Keratinocyte (primary cell): ENCODE data around the gene MTPN. TPM values are rescaled to one million over a fixed set of nuclear protein-coding genes. Genes with fewer than 3 reads are reported as not detected.

Source experiments
- DNase-seq: peaks from one replicate; pipeline ENCODE4 v3.0.0-alpha.2; 2011; ENCODE audit warnings: low read depth, missing footprints, low spot score
- FAIRE-seq: peaks from 2 replicates; lab custom pipeline; 2011; peaks lifted over from hg19 to GRCh38; lab: Jason Lieb, UNC
- H2AFZ ChIP-seq: 2 replicates; pipeline ENCODE4 v1.6.0; 2012; ENCODE audit warnings: low read length, control low read depth, inconsistent platforms; ENCODE audit not compliant: control insufficient read depth
- H3K27ac ChIP-seq: 2 replicates; pipeline ENCODE4 v1.5.1; 2011; ENCODE audit warnings: low read length; ENCODE audit not compliant: control insufficient read depth, insufficient read depth
- H3K27me3 ChIP-seq: 3 replicates; pipeline ENCODE4 v1.6.0; 2011; ENCODE audit warnings: low read length; ENCODE audit not compliant: control insufficient read depth, insufficient read depth; ENCODE audit errors: extremely low read depth
- H3K36me3 ChIP-seq, 2 experiments: 2 replicates in 1 of 2; 3 replicates in 1 of 2; pipeline ENCODE4 v1.5.1; 2011; ENCODE audit warnings: low read length in 2 of 2, mild to moderate bottlenecking in 1 of 2; ENCODE audit not compliant: control insufficient read depth in 2 of 2, insufficient read depth in 2 of 2; ENCODE audit errors: extremely low read depth in 1 of 2
- H3K4me1 ChIP-seq: 3 replicates; pipeline ENCODE4 v1.5.1; 2011; ENCODE audit warnings: low read length; ENCODE audit not compliant: control insufficient read depth, insufficient read depth; ENCODE audit errors: extremely low read depth
- H3K4me2 ChIP-seq: 3 replicates; pipeline ENCODE4 v1.6.0; 2011; ENCODE audit warnings: low read depth, low read length; ENCODE audit not compliant: control insufficient read depth, insufficient read depth; ENCODE audit errors: extremely low read depth
- H3K4me3 ChIP-seq, 3 experiments: fragments of 200-600 bp in 1 of 3; sonication (generic) in 1 of 3; 2 replicates in 2 of 3; 3 replicates in 1 of 3; pipeline ENCODE4 v1.5.1; 2011 to 2016; ENCODE audit warnings: low read length in 3 of 3, mild to moderate bottlenecking in 3 of 3, control low read depth in 2 of 3, inconsistent platforms in 1 of 3, low read depth in 1 of 3, mixed read lengths in 1 of 3, mixed run types in 1 of 3, moderate library complexity in 1 of 3; ENCODE audit not compliant: control insufficient read depth in 2 of 3, insufficient read depth in 2 of 3; ENCODE audit errors: extremely low read depth in 1 of 3
- H3K79me2 ChIP-seq: 2 replicates; pipeline ENCODE4 v1.6.0; 2012; ENCODE audit warnings: low read length; ENCODE audit not compliant: control insufficient read depth, insufficient read depth
- H3K9ac ChIP-seq: 3 replicates; pipeline ENCODE4 v1.6.0; 2011; ENCODE audit warnings: low read length; ENCODE audit not compliant: control insufficient read depth, insufficient read depth; ENCODE audit errors: extremely low read depth
- H3K9me1 ChIP-seq: 3 replicates; pipeline ENCODE4 v1.6.0; 2011; ENCODE audit warnings: low read length; ENCODE audit not compliant: control insufficient read depth, insufficient read depth; ENCODE audit errors: extremely low read depth
- H3K9me3 ChIP-seq: 2 replicates; pipeline ENCODE4 v1.5.1; 2012; ENCODE audit warnings: low read depth, low read length; ENCODE audit not compliant: control insufficient read depth
- H4K20me1 ChIP-seq: 3 replicates; pipeline ENCODE4 v1.6.0; 2011; ENCODE audit warnings: low read length; ENCODE audit not compliant: control insufficient read depth, insufficient read depth; ENCODE audit errors: extremely low read depth
- EZH2 ChIP-seq: IDR thresholded peaks from one replicate; pipeline ENCODE4 v1.6.1; 2012; ENCODE audit warnings: inconsistent platforms, mild to moderate bottlenecking, low read length, moderate library complexity
- dilution Hi-C: fragments of 300-500 bp; cut with MboI; formaldehyde crosslinking; loops from one replicate; pipeline ENCODE4 v1.7.0; 2020; ENCODE audit warnings: low sequenced_read_pairs; ENCODE audit not compliant: extremely low pct_ligation_motif_present
- polyA plus RNA-seq, 5 experiments: library from polyadenylated mRNA; depleted of rRNA in 3 of 5; stranded (reverse) in 3 of 5; stranded (forward) in 1 of 5; unstranded in 1 of 5; fragments of >200 nt; gene quantifications; 1 replicate in 1 of 5; 2 replicates in 3 of 5; 3 replicates in 1 of 5; pipeline versions ENCODE4 v1.2.1 to v1.2.3, GENCODE V29; 2011 to 2012; ENCODE audit warnings: missing spikeins in 2 of 5, low read depth in 1 of 5, low replicate concordance in 1 of 5
- TF ChIP-seq, protein P1 (sequence below), 3 experiments: IDR thresholded peaks in 1 of 3; conservative IDR thresholded peaks in 1 of 3; optimal IDR thresholded peaks in 1 of 3; 2 replicates in 2 of 3; 3 replicates in 1 of 3; pipeline versions ENCODE3 to v1.5.1; 2011; ENCODE audit warnings: low read length in 3 of 3, mild to moderate bottlenecking in 3 of 3, moderate library complexity in 2 of 3, control low read depth in 1 of 3, inconsistent platforms in 1 of 3; ENCODE audit not compliant: insufficient read depth in 2 of 3; ENCODE audit errors: extremely low read depth in 1 of 3

Gene MTPN
- polyA plus RNA-seq, 1 donor (not counting 4 experiments of a cell fraction or from before 2014, with no cell fraction given): 151 TPM

DNA sequence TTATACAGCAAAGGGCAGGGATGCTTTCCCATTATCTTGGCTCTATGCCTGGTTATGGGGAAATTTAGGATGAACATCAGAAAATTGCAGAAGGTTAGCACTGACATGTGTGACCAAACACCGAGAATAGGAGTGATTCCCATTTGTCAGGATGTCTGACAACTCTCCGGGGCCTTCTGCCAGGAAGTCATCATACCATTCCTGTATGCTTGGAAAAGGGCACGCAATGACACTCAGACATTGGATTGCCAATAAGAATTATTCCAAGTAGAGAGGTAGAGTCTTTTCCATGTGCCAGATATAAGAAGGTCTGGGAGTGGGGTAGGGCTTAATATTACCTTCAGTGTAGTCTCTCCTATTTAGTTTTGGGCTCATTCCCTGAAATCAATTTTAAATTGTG, 82.3 kb downstream of the MTPN start:
- no peaks in the 10 kb centered on the region for H3K4me1 ChIP-seq
- FAIRE-seq (no peak), DNase-seq (no peak)
- no peak overlapping the region for H3K9ac ChIP-seq
- no peak for TF ChIP-seq EZH2
- TF ChIP-seq, protein P1, sequence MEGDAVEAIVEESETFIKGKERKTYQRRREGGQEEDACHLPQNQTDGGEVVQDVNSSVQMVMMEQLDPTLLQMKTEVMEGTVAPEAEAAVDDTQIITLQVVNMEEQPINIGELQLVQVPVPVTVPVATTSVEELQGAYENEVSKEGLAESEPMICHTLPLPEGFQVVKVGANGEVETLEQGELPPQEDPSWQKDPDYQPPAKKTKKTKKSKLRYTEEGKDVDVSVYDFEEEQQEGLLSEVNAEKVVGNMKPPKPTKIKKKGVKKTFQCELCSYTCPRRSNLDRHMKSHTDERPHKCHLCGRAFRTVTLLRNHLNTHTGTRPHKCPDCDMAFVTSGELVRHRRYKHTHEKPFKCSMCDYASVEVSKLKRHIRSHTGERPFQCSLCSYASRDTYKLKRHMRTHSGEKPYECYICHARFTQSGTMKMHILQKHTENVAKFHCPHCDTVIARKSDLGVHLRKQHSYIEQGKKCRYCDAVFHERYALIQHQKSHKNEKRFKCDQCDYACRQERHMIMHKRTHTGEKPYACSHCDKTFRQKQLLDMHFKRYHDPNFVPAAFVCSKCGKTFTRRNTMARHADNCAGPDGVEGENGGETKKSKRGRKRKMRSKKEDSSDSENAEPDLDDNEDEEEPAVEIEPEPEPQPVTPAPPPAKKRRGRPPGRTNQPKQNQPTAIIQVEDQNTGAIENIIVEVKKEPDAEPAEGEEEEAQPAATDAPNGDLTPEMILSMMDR (optimal IDR thresholded peaks at IDR 0.05 in 1 of 3, IDR thresholded peaks at IDR 0.05 in 1 of 3, conservative IDR thresholded peaks at IDR 0.05 in 1 of 3; ENCODE audit: extremely low read depth in 1 of 3, insufficient read depth in 2 of 3, low read length in 3 of 3): no peak
- H3K4me2 ChIP-seq: no peak overlapping the region
- dilution Hi-C loops: no loop called here
- H3K27ac ChIP-seq: no peak overlapping the region
- no peaks in the 10 kb centered on the region for H3K27me3 ChIP-seq
- no peak overlapping the region for H3K4me3 ChIP-seq
- H4K20me1 ChIP-seq: no peaks in the 10 kb centered on the region
- H3K79me2 ChIP-seq: no peaks in the 10 kb centered on the region
- H3K36me3 ChIP-seq: no peaks in the 10 kb centered on the region
- H3K9me3 ChIP-seq: no peaks in the 10 kb centered on the region
- H2AFZ ChIP-seq: no peak overlapping the region
- H3K9me1 ChIP-seq: no peaks in the 10 kb centered on the region

DNA sequence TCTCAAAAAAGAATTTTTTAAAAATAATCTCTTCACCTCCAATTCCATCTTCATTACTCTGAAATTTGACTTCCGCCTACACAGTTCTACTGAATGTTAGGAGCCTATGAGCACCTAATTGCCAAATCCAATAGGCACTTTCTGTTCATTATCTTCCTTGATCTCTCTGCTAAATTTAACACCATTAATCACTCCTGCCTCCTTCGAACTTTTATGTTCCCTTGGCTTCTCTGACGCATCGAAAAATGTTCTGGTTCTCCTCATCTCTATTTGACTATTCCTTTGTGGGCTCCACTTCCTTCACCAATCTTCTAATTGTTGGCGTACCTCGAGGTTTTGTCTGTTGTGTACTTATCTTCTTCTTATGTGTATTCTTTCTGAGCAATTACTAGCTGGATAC, 87.3 kb downstream of the MTPN start:
- TF ChIP-seq EZH2: no peak
- TF ChIP-seq, protein P1 (optimal IDR thresholded peaks at IDR 0.05 in 1 of 3, IDR thresholded peaks at IDR 0.05 in 1 of 3, conservative IDR thresholded peaks at IDR 0.05 in 1 of 3; ENCODE audit: extremely low read depth in 1 of 3, insufficient read depth in 2 of 3, low read length in 3 of 3): no peak
- no peaks in the 10 kb centered on the region for H3K9me1 ChIP-seq
- no peak overlapping the region for H3K27ac ChIP-seq
- H4K20me1 ChIP-seq: no peaks in the 10 kb centered on the region
- no peak for DNase-seq
- dilution Hi-C loops: no loop called here
- no peaks in the 10 kb centered on the region for H3K36me3 ChIP-seq
- no peak for FAIRE-seq
- no peak overlapping the region for H3K4me3 ChIP-seq
- H3K9ac ChIP-seq: no peak overlapping the region
- H3K79me2 ChIP-seq: no peaks in the 10 kb centered on the region
- no peak overlapping the region for H3K4me2 ChIP-seq
- H2AFZ ChIP-seq: no peak overlapping the region
- no peaks in the 10 kb centered on the region for H3K27me3 ChIP-seq
- H3K9me3 ChIP-seq: no peaks in the 10 kb centered on the region
- no peaks in the 10 kb centered on the region for H3K4me1 ChIP-seq
